NCI-H2196 treated with DMSO at 0.1 percent for 48 hours (cell line): ENCODE data around the gene MORC4.

Source experiments
- DNase-seq: peaks from one replicate; lab custom pipeline; 2025; ENCODE audit not compliant: unreplicated experiment; lab: John Stamatoyannopoulos, UW

Gene MORC4

GRCh38 chrX:106912864-106913263 is 87.1 kb downstream of the MORC4 start:
- no peak for DNase-seq

DNA sequence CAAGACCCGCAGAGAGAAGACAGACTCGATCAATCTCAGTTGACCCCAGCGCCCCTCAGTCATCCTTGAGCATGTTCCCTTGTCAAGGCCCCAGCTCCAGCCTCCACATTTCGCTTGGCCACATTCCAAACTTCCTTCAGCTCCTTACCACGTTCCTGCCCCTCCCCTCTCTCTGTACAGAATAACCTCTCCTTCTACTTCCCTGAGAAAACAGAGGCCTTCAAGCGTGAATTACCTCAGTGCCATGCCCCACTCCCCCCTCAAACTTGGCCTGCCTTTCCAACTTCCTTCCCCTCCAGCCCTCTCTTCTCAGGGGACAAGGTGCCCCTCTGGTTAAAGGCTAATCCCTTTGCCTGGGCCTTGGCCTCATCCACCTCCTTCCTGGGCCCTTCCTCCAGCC is 93.7 kb downstream of the MORC4 start:
- DNase-seq, result no peak

DNA sequence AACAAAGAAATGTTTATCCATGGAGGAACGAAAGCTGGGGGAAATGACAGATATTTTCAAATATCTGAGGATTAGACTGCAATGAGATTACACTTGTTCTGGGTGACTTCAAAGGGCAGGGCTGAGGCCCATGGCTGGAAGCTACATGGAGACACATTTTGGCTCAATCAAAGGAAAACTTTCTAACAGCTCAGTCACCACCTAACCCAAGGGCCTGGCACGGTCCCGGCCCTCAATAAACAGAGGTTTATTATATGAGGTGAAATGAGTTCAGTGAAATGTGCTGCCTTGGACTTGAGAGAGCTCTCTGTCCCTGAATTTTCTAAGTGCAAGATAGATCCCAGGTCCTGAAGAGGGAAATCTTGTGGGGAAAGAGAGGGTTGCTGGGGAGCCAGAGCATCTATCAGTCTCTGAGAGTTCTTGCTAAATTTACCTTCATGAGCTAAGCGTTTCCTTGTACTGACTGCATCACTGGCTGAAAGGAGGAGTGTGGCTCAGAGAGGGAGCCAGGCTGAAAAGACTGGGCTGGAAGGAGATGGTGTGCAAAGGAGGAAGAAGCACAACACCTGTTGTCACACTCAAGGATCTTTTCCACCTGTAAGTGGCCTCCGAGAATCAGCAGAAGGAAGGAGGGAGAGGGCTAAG is 94.8 kb downstream of the MORC4 start:
- no peak for DNase-seq

DNA sequence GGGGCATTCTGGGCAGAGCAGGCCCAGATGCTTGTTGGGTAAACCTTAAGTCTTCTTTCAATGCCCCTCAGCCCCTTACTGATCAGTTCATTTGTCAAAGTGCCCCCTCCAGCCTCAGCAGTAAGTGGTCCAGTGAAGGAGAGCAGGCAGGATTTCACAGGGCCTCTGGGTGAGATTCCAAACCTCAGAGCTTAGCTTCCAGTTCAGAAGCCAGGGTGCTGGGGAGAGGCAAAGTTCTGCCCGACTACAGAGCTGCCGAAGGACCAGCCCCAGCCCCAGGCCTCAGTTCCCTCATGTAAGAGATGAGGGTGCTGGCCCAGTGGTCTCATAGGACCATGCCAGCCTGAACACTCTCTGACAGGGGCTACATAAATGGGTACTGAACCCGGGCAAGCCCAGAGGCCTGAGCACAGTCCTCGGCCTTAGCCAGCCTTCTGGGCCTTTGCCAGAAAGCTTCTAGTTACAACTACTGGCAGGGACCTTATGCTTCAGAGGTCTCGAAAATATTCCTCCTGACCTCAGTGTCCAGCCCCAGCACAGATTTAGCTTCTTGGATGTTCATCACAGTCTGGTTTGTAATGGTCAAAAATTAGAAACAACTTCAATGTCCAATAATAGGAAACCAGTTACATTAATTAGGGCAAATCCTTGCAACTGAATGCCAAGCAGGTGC is 96.0 kb downstream of the MORC4 start:
- no peak for DNase-seq

DNA sequence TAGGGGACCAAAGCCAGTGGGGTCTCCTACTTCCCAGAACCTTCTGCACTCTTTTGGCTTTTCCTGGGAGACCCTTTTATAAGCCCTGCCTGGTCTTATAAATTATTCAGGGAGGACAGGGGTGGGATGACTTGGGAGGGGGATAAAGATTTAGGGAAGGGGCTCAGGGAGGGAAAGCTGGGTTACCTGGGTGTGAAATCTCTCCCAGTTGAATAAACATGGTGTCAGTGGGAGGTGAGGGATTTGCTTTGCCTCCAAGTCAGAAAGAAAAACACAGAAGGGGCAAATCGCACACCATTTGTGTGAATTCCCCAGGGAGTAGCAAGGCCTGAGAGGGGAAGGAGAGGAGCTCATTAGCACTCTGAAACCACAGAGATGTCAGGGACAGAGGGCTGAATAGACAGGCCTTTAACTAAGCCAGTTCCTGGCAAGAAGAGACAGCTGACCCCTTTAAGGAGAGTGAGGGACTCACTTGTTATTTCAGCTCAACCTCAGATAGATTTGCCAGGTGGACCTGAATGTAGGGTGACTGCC is 96.7 kb downstream of the MORC4 start, which contains the start of gene RIPPLY1:
Gene RIPPLY1 (minus strand): TSS at position 51 of the 534 bp plus-strand sequence. CDS start 54 bp downstream, outside the sequence.
- no peak for DNase-seq

DNA sequence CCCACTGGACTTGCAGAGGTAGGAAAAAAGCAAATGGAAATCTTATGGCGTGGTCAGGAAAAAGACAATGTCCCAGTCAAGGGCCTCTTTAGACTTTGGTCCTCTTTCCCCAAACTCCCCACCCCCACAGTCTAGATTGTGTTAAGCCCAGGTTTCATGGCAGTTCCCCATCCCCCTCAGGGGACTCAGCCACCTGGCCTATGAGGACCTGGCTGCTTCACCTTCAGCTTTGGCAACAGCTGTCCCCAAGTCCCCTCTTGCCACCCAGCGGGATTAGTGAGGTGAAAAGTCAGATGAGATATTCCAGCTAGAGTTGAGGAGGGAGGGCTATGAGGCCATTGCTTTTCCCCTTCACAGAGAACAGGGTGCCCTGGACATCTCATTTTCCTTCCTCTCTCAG is 97.3 kb downstream of the MORC4 start:
- DNase-seq, result no peak

GRCh38 chrX:106901781-106902219 is 98.2 kb downstream of the MORC4 start:
- DNase-seq, result no peak

DNA sequence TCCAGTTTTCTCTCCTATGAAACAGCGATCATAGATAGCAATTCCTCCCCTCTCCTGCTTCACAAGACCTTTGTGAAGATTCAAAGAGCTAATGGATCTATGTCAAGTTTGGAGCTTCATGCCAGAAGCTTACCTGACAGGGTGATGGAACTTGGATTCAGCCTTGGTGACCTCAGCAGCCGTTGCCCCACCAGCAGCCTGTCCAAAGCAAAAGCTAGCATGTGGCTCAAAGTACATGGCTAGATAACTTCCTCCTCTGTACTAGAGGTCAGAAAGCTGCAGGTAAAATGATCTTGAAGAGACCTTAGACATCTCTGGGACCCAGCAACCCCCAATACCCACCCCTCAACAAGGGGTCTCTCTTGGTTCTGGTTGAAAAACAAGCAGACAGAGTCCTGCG is 98.7 kb downstream of the MORC4 start:
- no peak for DNase-seq

DNA sequence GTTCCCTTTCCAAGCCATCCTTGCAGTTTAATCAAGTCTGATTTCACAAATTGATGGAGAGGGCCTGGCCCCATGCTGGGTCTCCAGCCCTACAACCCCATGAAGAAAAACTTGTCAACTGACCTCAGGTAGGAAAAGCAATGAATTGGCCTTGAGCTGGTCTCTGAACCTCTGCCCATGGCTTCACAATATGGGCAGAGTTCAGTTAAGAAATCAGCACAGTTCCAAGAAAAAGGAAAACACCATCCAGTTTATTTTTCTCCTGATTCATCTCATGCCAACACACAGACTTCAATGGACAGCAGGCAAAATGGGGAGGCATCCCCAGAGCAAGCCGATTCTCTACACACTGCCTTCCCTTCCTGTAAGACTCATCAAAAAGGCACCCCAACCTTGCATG is 100.2 kb downstream of the MORC4 start:
- DNase-seq, result no peak

- DNase-seq, result no peak
Measured at GRCh38 chrX:106899276-106899675, 100.7 kb downstream of the MORC4 start.

GRCh38 chrX:106898462-106898861 is 101.5 kb downstream of the MORC4 start:
- DNase-seq, result peak; percentile 2

- no peak for DNase-seq
Measured at GRCh38 chrX:106897259-106897658, 102.8 kb downstream of the MORC4 start.

DNA sequence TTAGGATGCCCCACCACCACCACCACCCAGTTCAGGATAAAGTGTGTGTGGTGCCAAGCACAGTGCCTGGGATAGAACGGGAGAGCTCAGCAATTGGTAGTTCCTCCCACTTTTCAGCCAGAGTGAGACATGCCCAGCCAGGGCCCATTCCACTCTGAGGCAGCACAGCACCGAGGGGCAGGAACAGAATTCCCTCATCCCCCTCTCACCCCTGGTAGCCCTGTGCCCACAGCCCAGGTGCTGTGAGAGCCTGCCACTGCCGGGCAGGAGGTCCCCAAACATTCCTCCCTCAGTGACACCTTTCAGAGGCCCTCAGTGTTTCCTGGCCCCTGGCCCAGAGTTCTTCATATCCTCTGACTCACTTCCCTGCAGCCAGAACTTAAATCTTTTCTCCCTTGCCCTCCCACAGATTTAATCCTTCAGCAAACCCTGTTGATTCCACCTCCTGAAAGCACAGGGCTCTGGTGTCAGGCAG is 105.0 kb downstream of the MORC4 start:
- DNase-seq, result no peak

- peak; percentile 17 for DNase-seq
Measured at GRCh38 chrX:106894392-106894909, 105.6 kb downstream of the MORC4 start.

GRCh38 chrX:106891762-106892460 is 108.1 kb downstream of the MORC4 start:
- DNase-seq, result no peak
